ENCODE measurements around the gene CYP4F11. TPM values are rescaled to one million over a fixed set of nuclear protein-coding genes. Genes with fewer than 3 reads are reported as not detected.
"Not testable (repeated sequence)": the region's sequence is repeated elsewhere in the genome, so short reads cannot be mapped to it uniquely, and the experiment has no call there.

CYP4F11 gene
- total RNA-seq, 2 experiments from 2014 or later, result not detected

GRCh38 chr19:15936950-15937349 lies 2.6 kb upstream of the CYP4F11 start:
- no peaks in the 10 kb centered on the region for H3K4me1 Mint-ChIP-seq (ENCODE audit: low read depth)
- intact Hi-C loops (cut with micrococcal nuclease), result no loop called here
- POLR2A ChIA-PET, result no interaction called here
- H3K9me3 Mint-ChIP-seq, result no peaks in the 10 kb centered on the region
- peaks cover 20% of the 10 kb centered on the region for H3K27me3 Mint-ChIP-seq
- H3K4me3 Mint-ChIP-seq, result no peak overlapping the region
- ATAC-seq, result no peak
- no peak overlapping the region for H3K27ac Mint-ChIP-seq
- TF ChIP-seq CTCF (IDR thresholded peaks at IDR 0.05), result no peak
- H3K36me3 Mint-ChIP-seq (ENCODE audit: low read depth), result no peaks in the 10 kb centered on the region
- CTCF ChIA-PET, result no interaction called here
- no peak for DNase-seq

GRCh38 chr19:15936173-15936572 lies 1.8 kb upstream of the CYP4F11 start:
- ChIA-PET CTCF (no interaction called here), POLR2A (no interaction called here)
- no peak overlapping the region for H3K27ac Mint-ChIP-seq
- no peak overlapping the region for H3K4me3 Mint-ChIP-seq
- ATAC-seq, result no peak
- intact Hi-C loops (cut with micrococcal nuclease), result no loop called here
- peaks cover 2% of the 10 kb centered on the region for H3K9me3 Mint-ChIP-seq
- H3K4me1 Mint-ChIP-seq (ENCODE audit: low read depth), result no peaks in the 10 kb centered on the region
- peaks cover 21% of the 10 kb centered on the region for H3K27me3 Mint-ChIP-seq
- TF ChIP-seq CTCF (IDR thresholded peaks at IDR 0.05), result no peak
- peaks cover 2% of the 10 kb centered on the region for H3K36me3 Mint-ChIP-seq (ENCODE audit: low read depth)
- DNase-seq, result no peak

GRCh38 chr19:15935167-15935702 lies 906 bp upstream of the CYP4F11 start:
- Mint-ChIP-seq H3K9me3 (peaks cover 6% of the 10 kb centered on the region), H3K4me1 (ENCODE audit: low read depth) (no peaks in the 10 kb centered on the region), H3K36me3 (ENCODE audit: low read depth) (peaks cover 5% of the 10 kb centered on the region), H3K27ac (no peak overlapping the region), H3K27me3 (peaks cover 22% of the 10 kb centered on the region), H3K4me3 (no peak overlapping the region)
- ChIA-PET CTCF (no interaction called here), POLR2A (no interaction called here)
- intact Hi-C loops (cut with micrococcal nuclease), result no loop called here
- DNase-seq, result no peak
- no peak for TF ChIP-seq CTCF (IDR thresholded peaks at IDR 0.05)
- no peak for ATAC-seq

- peak; percentile 56 for DNase-seq
- intact Hi-C loops (cut with micrococcal nuclease); H3K9me3 Mint-ChIP-seq; POLR2A ChIA-PET; H3K27ac Mint-ChIP-seq; H3K36me3 Mint-ChIP-seq (ENCODE audit: low read depth); CTCF ChIA-PET; H3K4me3 Mint-ChIP-seq; H3K4me1 Mint-ChIP-seq (ENCODE audit: low read depth); ATAC-seq: not testable (repeated sequence)
- H3K27me3 Mint-ChIP-seq, result peaks cover 31% of the 10 kb centered on the region
These were observed 483 bp downstream of the CYP4F11 start for GRCh38 chr19:15933761-15934331.

- no peak for ATAC-seq
- CTCF ChIA-PET, result no interaction called here
- Mint-ChIP-seq H3K4me3 (no peak overlapping the region), H3K4me1 (ENCODE audit: low read depth) (no peaks in the 10 kb centered on the region), H3K27ac (no peak overlapping the region), H3K27me3 (peaks cover 45% of the 10 kb centered on the region), H3K9me3 (peaks cover 6% of the 10 kb centered on the region), H3K36me3 (ENCODE audit: low read depth) (peaks cover 5% of the 10 kb centered on the region)
- TF ChIP-seq CTCF (IDR thresholded peaks at IDR 0.05), result no peak
- no peak for DNase-seq
- POLR2A ChIA-PET, result no interaction called here
- intact Hi-C loops (cut with micrococcal nuclease), result no loop called here
These were observed 6.0 kb downstream of the CYP4F11 start for GRCh38 chr19:15928321-15928720.
